ENCODE data around the gene TCF7L1. TPM values are rescaled to one million over a fixed set of nuclear protein-coding genes. Genes with fewer than 3 reads are reported as not detected.

The TCF7L1 gene
- total RNA-seq, 1 donor from 2014 or later = 1.3 TPM

- Histone ChIP-seq H3K36me3 (ENCODE audit: control insufficient read depth, insufficient read depth, low read length) (no peaks in the 10 kb centered on the region), H3K27me3 (ENCODE audit: control insufficient read depth, insufficient read depth, low read length) (no peaks in the 10 kb centered on the region), H3K4me3 (ENCODE audit: low read depth, low read length) (peak overlapping the region; percentile 84)
- FAIRE-seq = no peak
- DNase-seq (ENCODE audit: low read depth) = no peak
- TF ChIP-seq CTCF (IDR thresholded peaks at IDR 0.05; ENCODE audit: insufficient read depth, low read length, severe bottlenecking) = no peak
Measured at GRCh38 chr2:85133751-85134254, 611 bp downstream of the TCF7L1 start.

- no peak for FAIRE-seq
- Histone ChIP-seq H3K27me3 (ENCODE audit: control insufficient read depth, insufficient read depth, low read length) (no peaks in the 10 kb centered on the region), H3K4me3 (ENCODE audit: low read depth, low read length) (peak overlapping the region; percentile 84), H3K36me3 (ENCODE audit: control insufficient read depth, insufficient read depth, low read length) (no peaks in the 10 kb centered on the region)
- no peak for DNase-seq (ENCODE audit: low read depth)
- no peak for TF ChIP-seq CTCF (IDR thresholded peaks at IDR 0.05; ENCODE audit: insufficient read depth, low read length, severe bottlenecking)
Measured at GRCh38 chr2:85134255-85134895, 1.2 kb downstream of the TCF7L1 start.

GRCh38 chr2:85134896-85135659 is 1.9 kb downstream of the TCF7L1 start:
- H3K4me3 ChIP-seq (ENCODE audit: low read depth, low read length) = peak overlapping the region; percentile 84
- DNase-seq (ENCODE audit: low read depth) (no peak), FAIRE-seq (no peak)
- no peaks in the 10 kb centered on the region for H3K36me3 ChIP-seq (ENCODE audit: control insufficient read depth, insufficient read depth, low read length)
- no peaks in the 10 kb centered on the region for H3K27me3 ChIP-seq (ENCODE audit: control insufficient read depth, insufficient read depth, low read length)
- TF ChIP-seq CTCF (IDR thresholded peaks at IDR 0.05; ENCODE audit: insufficient read depth, low read length, severe bottlenecking) = no peak

GRCh38 chr2:85135660-85135914 is 2.4 kb downstream of the TCF7L1 start:
- Histone ChIP-seq H3K27me3 (ENCODE audit: control insufficient read depth, insufficient read depth, low read length) (no peaks in the 10 kb centered on the region), H3K36me3 (ENCODE audit: control insufficient read depth, insufficient read depth, low read length) (no peaks in the 10 kb centered on the region), H3K4me3 (ENCODE audit: low read depth, low read length) (no peak overlapping the region)
- no peak for FAIRE-seq
- TF ChIP-seq CTCF (IDR thresholded peaks at IDR 0.05; ENCODE audit: insufficient read depth, low read length, severe bottlenecking) = no peak
- no peak for DNase-seq (ENCODE audit: low read depth)

GRCh38 chr2:85137156-85137555 is 4.0 kb downstream of the TCF7L1 start:
- no peak for TF ChIP-seq CTCF (IDR thresholded peaks at IDR 0.05; ENCODE audit: insufficient read depth, low read length, severe bottlenecking)
- Histone ChIP-seq H3K36me3 (ENCODE audit: control insufficient read depth, insufficient read depth, low read length) (peaks cover 2% of the 10 kb centered on the region), H3K27me3 (ENCODE audit: control insufficient read depth, insufficient read depth, low read length) (no peaks in the 10 kb centered on the region), H3K4me3 (ENCODE audit: low read depth, low read length) (no peak overlapping the region)
- FAIRE-seq (no peak), DNase-seq (ENCODE audit: low read depth) (no peak)
